Inflammatory macrophage (primary cell): ENCODE results near the gene YIPF3.
"Not testable (repeated sequence)": the region's sequence is repeated elsewhere in the genome, so short reads cannot be mapped to it uniquely, and the experiment has no call there.

Experiments used
- DNase-seq, 2 donors: peaks; one replicate each; pipeline ENCODE4 v3.0.0-alpha.2; 2020 to 2022

Gene YIPF3

DNA sequence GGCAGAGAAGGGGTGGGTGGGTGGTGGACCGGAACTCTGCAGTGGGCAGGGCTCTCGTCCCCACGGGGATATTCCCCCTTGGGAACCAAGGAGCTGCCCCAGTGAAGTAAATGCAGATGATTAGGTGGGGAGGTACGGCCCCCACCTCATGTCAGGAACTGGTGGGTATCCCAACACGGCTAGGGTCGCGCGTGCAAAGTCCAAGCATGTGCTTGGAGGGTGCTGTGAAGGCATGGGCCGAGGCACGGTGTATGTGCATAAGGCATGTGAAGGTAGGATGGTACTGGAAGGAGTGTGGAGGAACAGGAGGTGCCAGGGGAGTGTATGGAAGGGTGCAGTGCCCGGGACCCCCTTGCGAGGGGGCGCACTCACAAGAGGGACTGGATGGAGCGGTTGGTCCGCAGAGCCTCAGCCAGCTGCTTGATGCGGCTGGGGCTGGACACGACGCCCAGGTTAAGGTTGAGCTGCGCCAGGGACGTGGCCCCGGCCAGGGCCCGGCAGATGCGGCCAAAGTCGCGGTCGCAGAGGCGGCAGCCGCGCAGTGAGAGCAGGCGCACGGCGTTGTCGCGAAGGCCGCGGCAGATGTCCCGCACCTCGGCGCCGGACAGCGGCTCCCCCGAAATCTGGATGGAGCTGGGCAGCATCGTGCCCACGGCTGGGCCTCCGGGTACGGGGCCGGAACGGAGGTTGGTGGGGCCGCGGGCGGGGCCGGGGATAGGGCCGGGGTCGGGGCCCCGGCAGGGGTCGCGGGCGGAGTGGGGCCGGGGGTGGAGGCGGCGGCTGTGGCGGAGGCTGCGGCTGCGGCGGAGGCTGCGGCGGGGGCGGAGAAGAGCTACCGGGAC, 7.4 kb downstream of the YIPF3 start:
- DNase-seq: no peak

DNA sequence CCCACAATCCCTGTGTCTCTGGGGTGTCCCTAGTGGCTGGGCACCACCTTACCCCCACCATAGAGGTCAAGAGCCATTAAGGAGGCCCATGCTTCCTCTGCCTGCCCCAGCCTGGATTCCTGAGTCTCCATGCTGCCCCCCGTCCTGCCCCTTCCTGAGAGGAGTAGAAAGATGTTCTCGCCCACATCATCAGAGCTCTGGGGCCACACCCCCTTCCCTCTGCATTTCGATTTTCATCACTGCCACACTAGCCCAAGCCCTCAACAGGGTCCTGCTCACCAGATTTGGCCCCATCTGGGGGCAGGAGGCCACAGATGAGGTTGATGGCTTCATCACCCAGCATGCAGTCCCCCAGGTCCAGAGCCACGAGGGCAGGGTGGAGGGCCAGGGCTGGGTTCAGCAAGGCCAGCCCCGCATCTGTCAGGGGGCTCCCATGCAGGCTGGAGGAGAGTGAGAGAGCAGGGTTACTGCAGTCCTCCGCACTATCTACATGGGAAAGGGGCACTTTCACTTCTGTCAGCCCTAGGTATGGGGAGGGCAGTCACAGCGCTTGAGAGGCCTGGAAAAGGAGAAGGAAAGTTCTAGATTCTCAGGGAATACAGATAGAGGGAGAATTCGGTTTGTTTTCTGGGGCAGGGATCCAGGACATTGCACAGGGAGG, 8.1 kb downstream of the YIPF3 start:
- DNase-seq: no peak

DNA sequence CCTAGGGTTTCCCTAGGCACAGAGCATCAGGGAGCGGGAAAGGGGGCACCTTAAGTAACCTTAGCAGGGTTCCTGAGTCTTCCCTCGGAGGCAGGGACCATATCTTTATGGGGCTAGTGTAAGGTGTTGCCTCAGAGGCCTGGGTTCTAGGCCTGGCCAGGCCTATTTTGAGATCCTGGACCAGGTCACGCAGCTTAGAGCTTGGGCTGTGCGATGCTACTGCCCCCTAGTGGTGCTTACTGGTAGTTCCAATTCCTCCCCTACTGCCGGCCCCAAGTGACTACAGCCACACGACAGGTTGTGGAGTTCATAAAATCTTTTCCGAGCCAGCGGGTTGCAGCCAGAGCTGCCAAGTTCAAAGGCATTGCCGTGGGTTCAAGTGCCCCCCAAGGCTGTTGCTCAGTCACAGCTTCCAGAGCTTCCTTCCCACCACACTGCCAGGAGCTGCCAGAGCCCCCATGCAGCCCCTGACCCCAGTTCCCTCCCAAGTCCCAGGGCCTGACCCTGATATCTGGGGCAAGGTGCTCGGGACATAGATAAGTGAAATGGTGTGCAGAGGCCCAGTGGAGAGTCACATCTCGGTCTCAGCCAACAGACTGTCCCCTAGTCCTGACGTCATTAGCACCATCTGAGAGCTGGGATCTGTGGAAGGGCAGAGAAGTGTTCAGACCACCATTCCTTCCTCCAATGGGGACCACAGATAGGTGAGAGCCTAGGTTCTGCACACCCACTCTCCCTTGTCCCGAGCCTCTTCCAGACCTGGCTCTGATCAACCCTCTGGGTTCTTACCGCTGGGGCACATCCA, 9.9 kb downstream of the YIPF3 start:
- peak; percentile 85 to 89 for DNase-seq

DNA sequence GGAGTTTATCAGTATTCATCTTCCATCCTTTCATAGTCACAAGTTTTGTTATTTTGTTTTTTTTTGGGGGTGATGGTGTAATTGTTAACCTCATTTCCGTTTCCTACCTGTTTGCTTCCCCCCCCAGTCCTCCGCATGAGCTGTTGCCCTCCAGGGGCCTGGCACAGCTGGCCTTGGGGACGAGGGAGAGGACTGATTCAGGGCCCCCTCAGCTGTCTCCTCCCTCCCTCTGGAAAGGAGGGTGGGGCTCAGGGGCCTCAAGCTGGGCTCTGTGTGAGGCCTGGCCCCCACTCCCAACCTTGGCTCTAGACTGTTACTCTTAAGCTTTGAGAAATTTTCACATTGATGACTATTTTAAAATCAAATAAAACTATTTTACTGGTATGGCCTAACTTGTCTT, 10.6 kb downstream of the YIPF3 start:
- DNase-seq: no peak

DNA sequence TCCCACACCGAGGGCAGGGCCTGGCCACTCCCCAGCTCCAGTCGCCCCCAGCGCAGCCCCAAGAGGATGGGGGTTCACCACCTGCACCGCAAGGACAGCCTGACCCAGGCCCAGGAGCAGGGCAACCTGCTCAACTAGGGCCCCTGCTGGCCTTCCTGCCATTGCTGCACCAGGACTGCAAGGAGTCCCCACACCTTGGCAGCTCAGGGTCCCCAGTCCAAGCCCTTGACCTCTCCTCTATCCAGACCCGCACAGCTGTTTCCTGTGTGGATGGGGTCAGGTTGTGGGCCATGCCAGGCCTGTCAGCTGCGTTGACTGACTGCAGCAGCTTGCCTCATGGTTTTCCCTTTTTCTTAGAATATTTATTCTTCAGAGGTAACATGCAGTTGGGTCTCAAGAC, 11.0 kb downstream of the YIPF3 start:
- DNase-seq: no peak

DNA sequence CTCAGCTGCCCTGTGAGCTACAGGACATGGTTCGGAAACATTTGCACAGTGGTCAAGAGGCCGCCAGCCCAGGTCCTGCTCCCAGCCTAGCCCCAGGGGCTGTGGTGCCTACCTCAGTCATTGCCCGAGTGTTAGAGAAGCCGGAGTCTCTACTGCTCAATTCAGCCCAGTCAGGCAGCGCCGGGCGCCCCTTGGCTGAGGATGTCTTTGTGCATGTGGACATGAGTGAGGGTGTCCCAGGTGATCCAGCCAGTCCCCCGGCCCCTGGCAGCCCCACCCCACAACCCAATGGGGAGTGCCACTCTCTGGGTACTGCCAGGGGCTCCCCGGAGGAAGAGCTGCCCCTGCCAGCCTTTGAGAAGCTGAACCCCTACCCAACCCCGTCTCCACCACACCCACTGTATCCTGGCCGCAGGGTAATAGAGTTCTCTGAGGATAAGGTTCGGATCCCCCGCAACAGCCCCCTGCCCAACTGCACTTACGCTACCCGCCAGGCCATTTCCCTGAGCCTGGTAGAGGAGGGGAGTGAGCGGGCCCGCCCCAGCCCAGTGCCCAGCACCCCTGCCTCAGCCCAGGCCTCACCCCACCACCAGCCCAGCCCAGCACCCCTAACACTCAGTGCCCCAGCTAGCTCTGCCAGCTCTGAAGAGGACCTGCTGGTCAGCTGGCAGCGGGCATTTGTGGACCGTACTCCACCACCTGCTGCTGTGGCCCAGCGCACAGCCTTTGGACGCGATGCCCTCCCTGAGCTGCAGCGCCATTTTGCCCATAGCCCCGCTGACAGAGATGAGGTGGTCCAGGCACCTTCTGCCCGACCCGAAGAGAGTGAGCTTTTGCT, 11.8 kb downstream of the YIPF3 start:
- no peak for DNase-seq

DNA sequence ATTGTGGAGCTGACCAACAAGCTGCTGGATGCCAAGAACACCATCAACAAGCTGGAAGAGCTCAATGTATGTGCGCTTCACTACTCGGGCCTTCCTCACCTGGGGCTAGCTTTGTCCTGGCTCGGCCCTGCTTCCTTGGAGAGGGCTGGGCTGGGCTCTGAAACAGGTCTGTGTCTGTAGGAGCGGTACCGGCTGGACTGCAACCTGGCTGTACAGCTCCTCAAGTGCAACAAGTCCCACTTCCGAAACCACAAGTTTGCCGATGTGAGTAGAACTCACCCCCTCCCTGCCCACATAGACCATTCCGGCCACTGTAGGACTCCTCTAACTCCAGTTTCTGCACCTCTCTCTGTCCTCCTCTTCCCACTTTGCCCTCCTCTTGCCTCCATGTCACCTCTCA, 13.3 kb downstream of the YIPF3 start:
- DNase-seq: no peak

DNA sequence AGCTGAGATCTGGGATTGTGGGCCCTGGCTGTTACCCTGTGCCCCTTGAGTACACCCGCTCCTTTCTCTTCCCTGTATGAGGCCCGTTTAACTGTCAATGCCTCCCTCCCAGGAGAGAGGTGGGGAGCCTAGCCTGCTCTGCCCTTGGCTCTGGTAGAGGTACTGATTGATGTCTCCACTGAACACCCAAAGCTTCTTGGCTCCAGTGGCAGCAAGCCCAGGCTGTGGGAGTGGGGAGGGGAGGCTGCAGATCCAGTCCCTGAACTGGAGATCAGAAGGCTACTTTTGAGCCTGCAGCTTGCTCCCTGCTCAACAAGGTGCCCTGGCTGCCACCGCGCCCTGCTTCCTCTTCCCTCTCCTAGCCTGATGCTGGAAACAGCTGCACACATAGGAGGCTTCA, 14.1 kb downstream of the YIPF3 start:
- DNase-seq: no peak

DNA sequence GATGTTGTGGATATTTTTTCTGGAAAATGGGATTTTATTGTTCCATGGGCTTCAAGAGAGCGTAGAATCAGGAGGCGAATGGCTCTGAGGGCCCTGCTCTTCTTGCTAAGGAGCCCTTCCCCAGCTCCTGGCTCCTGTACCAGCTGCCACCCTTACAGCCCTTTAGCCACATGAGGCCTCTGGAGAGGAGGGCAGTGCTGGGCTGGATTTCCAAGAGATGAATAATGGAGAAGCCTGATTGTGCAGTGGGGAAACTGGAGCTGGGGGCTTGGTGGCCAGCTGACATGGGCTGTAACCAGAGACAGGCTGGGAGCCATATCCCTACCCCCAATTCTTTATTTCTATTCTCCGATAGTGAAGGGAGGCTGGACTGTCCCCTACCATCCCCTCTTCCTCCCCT, 15.8 kb downstream of the YIPF3 start:
- DNase-seq: no peak

DNA sequence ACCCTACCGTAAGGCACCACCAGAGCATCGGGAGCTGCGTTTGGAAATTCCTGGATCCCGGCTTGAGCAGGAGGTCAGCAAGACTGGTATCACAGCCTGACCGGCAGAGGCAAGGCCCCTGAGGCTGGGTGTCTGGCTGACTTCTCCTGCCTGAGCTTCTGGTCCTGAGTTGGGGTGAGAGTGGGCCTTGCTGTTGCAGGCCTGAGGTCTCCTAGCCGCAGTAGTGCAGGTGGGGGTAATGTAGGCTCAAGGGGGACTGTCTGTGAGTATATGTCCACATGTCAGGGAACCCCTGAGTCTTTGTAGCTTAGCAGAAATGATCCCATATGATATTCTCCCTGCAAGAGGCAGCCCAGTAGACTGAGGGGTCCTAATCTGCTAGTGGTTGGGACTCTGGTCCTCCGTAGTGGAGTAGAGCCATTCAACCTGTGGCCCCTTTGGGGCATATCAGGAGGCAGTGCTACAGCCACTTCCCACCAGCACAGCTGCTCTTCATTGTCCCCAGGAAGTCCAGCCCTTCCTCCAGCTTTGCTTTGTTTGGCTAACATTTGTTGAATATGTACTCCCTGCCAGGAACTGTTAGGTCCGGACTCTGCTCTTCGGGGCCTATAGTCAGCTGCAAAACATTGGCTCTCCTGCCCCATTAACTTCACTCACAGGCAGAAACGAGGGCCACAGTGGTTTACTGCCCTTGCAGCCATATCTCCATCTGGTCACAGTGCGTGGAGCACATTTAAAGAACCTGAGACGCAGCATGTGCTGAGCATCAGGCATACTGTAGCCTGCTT, 17.5 kb downstream of the YIPF3 start:
- DNase-seq: no peak

DNA sequence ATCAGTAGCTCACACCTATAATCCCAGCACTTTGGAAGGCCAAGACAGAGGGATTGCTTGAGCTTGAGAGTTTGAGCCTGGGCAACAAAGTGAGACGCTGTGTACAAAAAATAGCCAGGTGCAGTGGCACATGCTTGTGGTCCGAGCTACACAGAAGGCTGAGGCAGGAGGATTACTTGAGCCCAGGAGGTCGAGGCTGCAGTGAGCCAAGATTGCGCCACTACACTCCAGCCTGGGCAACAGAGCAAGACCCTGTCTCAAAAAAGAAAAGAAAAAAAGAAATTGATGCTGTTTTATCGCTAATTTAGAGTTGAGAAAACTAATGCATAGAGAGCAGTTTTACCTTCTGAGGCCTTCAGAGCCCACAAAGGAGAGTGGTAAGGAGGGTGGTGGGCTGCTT, 18.4 kb downstream of the YIPF3 start:
- DNase-seq: not testable (repeated sequence)

DNA sequence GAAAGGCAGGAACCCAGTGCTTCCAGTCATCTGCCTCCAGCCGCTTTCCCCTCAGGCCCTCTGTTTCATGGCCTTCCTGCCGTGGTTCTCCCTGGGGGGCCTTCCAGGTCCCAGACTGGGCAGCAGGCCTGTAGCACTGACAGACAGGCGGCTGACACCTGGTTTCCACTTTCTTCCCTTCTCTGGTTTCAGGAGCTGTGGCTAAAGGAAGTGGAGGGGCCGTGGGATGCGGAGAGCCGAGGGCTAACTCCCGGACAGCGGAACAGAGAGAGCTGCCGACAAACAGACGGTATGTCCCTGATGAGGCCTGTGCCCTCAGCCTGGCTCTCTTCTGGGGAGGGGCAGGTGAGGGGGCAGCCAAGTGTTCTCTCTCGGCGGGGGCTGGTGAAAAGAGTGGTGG, 19.0 kb downstream of the YIPF3 start:
- no peak for DNase-seq

DNA sequence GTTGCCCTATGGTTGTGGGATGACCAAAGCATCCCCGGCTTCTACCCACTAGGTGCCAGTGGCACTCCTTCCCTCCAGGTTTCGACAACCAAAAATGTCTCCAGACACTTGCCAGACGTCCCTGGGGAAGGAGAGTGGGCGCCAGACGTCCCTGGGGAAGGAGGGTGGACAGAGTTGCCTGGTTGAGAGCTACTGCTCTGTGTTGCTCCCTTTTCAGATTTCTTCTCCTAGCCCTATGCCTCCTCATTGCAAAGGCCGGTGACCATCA, 19.7 kb downstream of the YIPF3 start:
- DNase-seq: no peak

DNA sequence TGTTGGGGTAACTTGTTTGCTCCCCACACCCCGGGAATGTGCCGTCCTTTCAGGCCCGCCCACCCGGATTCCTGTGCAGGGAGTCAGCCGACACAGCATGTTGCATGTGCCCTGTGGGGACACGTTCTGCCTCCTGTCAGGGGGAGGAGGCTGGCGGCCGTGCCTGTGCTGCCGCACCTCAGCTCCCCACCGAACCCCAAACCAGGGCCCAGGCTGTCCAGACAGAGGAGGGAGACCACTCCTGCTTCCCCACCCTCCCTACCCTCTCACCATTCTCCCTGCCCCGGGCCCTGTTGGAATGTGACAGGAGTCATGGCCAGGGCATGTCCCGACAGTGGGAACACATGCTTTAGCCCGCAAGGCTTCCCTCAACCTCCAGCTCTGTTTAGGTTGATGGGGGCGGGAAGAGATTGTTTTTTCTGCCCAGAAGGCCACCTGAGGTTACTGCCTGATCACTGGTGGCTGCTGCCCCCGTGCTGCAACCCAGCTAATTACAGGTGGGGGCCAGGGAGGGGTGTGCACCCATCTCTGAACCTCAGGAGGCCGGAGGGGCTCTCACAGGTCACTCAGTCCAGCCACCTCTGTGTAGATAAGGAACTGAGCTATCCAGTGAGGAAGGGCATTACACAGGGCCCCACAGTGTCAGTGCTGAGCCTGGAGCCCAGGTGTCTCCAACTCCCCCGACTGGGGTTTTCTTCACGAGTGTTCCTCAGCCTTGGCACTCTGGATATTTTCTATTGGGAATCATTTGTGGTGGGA, 20.2 kb downstream of the YIPF3 start:
- no peak for DNase-seq

DNA sequence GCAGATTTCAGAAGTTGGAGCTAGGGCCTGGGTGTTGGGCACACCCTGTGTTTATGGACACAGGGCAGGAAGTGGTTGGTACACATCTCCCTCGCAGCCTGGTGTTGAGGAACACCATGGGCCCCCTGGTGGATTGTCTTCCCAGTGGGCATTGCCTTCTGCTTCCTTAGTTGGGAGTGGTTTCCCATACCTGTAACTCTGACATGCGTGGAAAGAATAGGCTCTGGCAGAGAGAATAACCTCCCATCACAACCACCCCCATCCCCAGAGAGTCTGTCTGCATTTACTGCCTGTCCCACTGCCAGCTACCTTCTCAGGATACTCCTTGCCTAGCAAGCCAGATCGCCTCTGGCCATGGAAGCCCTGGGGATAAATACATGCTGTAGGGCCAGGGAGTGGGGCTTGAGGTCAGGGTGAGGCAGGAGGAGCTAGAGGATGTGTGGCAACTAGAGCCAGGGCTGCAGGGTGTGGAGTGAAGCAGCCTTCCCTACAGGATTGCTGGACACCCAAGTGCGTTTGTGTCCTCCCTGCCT, 21.3 kb downstream of the YIPF3 start:
- peak in 1 of 2 donors; percentile 5 for DNase-seq

DNA sequence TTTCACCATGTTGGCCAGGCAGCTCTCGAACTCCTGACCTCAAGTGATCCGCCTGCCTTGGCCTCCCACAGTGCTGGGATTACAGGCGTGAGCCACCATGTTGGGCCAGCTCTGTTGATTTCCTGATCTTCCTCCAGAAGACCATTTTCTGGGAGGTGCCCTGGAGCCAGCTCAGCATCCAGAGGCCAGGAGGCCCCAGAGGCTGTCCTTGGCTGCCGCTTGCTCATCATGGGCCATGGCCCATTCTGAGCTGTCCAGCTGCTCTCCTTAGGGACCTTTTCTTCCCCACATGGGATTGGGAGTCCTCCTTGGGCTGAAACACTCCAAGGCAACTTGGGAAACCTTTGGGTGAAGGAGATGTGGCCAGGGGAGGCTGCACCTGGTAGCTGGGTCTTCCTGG, 22.0 kb downstream of the YIPF3 start:
- DNase-seq: no peak

DNA sequence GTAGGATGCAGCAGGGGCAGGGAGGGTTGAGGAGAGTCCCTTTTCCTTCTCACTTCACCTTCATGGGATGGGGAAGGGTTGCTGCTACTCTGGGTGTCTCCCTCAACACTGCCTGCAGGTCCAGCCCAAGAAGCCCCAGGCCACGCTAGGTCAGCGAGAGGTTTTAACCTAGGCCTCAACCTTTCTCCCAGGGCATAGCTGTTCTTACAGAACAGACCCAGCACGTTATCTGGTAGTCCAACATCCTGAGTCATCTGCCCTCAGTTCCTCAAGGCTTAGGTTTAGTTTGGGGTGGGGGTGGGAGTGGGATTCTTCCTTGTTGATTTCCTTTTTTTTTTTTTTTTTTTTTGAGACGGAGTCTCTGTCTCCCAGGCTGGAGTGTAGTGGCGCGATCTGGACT, 22.4 kb downstream of the YIPF3 start:
- no peak for DNase-seq

DNA sequence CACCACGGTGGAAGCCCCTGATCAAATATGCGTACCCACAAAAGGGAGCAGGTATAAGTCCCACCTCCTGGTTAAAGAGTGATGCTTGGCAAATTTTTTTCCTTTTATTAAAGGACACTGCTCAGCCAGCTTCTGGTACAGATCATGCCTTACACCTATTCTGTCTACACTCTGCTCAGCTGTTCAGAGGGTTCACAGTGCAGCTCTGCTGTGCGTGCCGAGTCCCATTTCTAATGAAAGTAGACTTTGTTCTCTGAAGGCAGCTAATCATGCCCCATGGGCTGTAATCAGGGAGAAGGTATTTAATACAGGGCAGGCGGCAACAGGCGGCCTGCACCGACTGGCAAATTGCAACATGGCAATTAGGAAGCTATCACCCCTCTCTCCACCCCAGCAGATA, 22.9 kb downstream of the YIPF3 start:
- no peak for DNase-seq

DNA sequence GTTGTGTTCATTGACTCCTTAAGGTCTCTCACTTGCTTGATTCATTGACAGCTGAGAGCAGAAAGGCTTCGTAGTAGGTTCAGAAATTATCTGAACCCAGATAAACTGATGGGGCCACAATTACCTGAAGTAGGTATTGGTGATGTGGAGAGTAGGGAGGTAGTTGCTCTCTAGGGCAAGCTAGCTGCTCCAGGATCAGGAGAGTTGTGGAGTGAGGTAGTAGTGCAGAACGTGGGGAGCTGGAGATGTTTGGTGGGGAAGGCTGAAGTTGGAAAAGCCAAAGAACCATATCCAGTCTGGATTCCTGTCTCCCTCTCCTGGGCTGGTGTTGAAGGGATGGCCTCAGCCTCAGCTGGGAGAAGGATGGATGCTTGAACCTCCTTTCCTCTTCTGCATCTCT, 23.5 kb downstream of the YIPF3 start:
- DNase-seq: no peak

DNA sequence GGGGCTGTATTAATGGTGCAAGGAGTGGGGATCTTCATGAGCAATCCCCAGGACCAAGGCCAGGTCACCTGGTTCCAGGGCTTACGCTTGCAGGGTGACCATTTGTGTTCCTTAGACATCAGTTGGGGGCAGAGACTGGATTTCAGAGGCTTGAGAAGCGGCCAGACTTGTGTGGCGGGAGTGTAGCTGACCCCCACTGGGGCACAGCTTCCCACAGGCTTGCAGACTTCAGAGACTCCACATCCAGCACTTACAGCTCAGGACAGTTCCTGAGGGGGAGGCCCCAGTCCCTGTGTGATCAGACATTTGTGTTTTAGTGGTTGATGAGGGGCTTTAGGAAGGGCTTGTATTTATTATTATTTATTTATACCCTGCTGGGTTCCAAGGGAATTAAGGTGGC, 24.1 kb downstream of the YIPF3 start:
- DNase-seq: no peak
